NCI-H526 (cell line): ENCODE measurements around the gene C6orf136.
"Not testable (repeated sequence)": the region's sequence is repeated elsewhere in the genome, so short reads cannot be mapped to it uniquely, and the experiment has no call there.

Source experiments
- DNase-seq, 2 experiments: peaks; one replicate each; lab custom pipeline; 2025; lab: John Stamatoyannopoulos, UW

C6orf136 gene

GRCh38 chr6:30657922-30658321 is 11.0 kb downstream of the C6orf136 start:
- not testable (repeated sequence) for DNase-seq

DNA sequence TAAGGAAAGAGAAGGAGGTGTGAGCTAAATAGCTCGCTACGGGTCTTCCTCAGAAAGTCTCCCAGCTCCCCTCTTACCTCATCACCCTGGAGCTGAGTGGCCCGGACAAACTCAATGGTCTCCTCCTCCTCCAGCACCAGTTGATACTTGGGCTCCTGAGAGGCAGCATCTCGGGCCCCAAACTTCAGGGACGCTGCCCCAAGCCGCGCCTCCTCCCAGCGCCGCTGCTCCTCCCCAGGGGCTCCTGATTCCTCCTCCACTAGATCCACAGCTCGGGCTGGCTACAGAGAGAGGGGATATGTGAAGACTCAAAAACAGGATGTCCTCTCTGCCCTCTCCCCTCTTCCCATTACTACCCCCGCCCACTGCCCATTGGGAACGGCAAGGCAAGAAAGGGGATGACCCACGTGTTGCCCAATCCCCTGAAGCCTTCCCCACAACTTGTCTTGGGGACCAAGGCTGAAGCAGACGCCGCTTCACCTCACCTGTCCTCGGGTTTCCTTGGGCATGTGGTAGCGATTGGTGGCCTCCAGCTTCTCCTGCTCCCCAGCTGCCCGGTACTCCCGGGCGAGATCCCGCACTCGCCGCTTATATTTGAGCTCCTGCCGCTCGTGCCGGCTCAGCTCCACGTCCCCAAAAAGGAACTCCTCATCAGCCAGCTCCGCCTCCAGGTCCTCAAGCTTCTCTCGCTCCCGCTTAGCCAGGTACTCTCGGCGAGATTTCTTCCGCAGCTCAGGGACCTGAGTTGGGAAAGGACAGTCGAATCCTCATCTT is 18.2 kb downstream of the C6orf136 start:
- no peak for DNase-seq

DNA sequence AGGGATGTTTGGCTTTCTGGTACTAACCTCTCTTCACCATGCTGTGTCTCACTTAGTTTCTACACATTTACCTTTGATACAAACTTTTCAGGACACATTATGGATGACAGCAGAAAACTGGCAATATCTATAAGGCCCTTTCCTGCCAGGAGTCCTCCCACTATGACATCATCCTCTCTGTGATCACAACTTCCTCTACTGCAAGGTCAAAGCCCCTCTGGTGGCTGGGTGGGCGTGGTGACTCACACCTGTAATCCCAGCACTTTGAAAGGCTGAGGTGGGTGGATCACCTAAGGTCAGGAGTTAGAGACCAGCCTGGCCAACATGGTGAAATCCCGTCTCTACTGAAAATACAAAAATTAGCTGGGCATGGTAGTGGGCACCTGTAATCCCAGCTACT is 19.4 kb downstream of the C6orf136 start:
- DNase-seq = not testable (repeated sequence)

DNA sequence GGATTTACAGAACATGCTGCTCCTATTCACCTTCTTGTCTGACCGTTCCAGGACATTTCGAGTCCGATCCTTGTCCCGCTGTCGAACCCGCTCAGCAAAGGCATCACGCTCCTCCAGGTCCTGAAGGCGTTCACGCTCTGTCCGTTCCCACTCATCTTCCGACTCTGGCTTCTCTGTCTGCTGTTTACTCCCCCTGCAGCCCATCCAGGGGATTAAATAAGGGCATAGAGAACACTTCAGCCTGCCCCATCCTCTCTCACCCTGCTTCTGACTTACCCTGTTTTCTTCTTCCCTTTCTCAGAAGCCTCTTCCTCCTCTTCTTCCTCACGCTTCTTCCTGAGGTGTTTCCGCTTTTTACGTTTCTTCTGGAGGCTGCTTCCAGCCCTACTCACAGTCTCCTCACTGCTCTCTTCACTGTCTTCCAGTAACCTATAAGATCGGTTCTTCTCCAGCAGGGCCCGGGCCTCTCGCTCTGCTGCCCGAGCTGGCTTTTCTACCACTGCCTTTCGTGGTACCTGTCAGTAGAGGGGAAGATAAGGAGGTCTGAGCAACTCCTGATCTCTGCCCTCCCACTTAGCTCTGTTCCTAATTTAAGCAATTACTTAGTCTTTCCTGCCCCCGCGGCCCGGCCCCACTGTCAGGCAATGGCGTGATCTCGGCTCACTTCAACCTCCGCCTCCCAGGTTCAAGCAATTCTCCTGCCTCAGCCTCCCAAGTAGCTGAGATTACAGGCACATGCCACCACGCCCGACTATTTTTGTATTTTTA is 24.0 kb downstream of the C6orf136 start:
- DNase-seq = no peak

DNA sequence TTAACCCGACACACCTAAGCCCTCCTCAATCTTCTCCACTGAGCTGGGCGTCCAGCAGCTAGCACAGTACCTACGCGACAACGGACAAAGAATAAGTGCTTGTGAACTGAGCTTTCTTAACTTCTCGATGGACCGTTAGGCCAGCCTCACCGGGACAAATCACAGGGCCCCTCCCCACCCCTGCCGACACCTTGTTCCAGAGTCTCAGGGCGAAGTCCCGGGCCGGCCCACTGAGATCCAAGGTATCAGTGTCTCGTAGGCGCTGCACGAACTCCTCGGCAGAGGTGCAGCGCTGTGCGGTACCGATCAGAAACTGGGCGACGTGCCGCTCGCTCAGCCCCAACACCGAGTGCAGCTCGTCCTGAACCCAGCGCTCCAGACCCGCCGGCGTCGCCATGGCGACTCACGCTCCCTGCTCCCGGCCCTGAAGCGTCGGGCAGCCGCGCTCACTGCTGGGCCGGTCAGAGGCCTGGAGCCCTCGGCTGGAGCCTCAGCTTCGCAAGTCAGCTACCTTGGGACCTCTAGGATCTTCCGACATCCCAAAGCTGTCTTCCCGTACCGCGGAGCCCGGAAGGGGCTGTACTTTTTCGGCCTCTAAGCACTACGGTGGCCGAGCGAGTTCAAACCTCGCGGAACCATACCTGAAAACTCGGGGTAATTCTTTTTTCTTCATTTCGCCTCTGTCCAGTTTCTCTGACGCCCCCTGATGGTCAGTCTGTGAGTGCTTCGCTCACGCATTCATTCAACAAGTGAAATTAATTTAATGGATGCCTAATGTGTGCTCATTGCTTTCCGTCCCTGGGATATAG is 25.7 kb downstream of the C6orf136 start, which contains the start of gene DHX16:
DHX16 (minus strand) TSS at position 562 of the 809 bp plus-strand sequence; CDS start at position 397, 165 bp downstream.
- peak; percentile 94 to 97 for DNase-seq

GRCh38 chr6:30676660-30677285 is 29.8 kb downstream of the C6orf136 start:
- no peak for DNase-seq

DNA sequence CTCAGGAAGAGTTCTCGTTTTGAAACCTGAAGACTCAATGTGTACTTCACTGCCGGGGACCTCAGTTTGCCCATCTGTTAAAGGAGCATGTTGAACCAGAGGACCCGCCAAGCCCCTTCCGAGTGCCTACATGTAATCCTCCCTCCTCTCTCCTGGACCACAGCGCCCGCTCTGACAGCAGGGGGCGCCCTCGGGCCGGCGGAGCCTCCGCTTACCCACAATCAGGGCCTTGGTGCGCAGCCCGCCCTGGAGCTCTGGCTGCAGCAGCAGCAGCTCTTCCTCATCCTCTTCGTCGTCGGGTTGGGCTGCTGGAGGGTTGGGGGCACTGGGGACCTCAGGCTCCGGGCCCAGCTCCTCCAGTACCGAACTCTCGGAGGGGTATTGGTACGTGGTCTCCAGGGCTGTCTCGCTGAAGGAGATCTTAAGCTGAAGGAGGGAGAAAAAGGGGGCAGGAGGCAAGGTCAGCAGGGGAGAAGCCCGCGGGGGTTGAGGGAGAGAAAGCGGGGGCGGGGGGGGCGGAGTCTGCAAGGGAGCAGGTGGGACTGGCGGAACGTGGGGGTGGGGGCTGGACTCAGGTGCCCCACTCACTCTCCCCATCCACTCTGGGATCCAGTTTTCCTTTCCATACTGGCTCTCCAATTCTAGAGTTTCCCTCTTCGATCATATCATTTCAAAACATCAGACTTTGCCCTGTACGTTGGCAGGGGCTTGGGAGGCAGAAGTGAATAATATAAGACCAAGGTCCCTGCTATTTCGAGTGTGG is 32.2 kb downstream of the C6orf136 start:
- DNase-seq = peak; percentile 42 to 86

DNA sequence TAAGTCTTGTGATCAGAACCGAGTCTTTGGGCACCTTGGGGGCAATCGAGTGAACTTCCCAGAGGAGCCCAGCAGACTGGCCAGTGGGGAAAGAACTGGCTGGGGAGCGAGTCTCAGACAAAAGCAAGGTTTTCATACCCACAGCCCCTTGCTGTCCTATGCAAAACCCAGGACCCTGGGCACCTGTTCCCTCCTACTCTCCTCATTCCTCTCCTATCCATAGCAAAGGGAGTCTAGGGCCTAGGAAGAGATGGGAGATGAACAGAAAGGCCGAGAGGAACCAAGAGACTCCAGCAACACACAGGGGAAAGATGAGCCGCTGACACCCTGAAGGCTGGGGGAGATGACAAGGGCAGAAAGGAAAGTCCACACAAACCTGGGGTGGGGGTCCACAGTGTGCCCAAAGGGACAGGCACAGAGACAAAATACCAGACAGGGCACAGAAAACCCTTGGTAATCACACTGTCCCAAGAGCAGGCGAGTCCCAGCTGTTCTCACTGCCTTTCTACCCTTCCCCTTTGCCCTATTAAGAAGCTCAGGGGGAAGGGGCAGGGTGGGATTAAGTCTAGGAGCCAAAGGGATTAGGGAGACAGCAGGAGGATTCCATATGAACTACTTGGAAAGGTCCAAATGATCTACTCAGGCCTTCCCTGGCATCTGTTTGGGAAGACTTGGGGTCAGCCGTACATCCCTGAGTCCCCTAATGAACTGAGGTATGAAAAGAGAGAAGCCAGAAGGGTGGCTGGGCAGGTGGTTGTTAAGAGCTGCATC is 33.0 kb downstream of the C6orf136 start:
- no peak for DNase-seq

GRCh38 chr6:30681766-30682142 is 34.8 kb downstream of the C6orf136 start:
- DNase-seq = no peak

DNA sequence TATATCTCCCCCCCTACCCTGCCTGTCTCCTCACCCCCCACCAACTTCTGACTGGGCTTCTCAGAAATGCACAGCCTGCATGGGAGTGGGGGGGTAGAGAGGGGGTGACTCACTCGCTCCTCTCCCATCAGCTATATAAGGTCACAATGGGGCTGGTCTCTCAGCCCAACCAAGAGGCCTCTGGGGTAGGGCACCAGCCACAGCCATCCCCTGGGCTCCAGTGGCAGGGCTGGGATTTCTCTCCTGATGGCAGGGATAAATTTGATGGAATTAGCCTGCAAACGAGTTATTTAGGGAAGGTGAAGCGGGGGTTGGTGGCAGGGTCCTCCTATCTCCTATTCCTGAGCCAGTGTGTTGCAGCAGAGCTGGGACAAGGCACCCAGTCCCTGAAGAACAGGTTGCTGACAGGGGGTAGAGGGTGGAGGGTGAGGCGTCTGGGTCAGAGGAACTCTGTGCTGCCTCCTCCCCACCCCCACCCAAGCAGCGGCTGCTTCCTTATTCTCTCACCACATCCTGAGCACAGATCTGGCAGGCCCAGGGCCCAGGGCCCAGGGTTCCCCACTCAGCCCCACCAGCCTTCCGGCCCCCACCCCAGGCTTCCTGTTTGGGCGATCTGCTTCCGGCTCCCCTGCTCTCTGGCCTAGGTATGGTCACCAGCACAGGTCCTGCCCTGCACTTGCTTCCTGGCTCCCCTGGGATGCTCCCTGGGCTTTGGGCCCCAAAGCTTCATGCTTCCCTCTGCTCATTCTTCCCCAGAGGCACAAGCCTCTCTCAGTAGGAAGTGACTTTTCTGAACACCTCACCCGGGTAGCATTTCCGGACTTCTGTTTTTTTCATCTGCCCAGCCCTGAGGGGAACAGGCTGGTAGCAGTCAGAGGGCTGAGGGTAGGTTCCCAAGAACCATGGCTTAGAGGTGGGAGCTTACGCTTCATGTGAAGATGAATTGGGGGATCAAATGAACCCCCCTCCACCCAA is 35.5 kb downstream of the C6orf136 start:
- DNase-seq = no peak

GRCh38 chr6:30683183-30683979 is 36.4 kb downstream of the C6orf136 start:
- DNase-seq = no peak

DNA sequence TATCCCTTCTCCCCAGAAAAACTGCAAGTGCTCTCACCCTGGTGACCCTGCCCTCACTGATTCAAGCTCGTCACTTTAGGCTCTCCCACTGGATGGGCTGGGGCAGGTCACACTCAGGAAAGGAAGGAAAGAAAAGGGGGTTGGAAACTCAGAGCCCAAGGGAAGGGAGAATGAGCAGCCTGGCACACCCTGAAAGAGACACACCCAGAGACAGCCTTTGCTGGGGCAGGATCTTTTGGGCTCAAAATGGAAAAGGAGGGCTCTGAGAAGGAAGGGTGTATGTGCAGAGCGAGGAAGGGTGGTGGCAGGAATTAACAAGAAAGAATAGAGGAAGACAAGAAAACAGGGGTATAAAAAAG is 37.0 kb downstream of the C6orf136 start:
- DNase-seq = no peak

DNA sequence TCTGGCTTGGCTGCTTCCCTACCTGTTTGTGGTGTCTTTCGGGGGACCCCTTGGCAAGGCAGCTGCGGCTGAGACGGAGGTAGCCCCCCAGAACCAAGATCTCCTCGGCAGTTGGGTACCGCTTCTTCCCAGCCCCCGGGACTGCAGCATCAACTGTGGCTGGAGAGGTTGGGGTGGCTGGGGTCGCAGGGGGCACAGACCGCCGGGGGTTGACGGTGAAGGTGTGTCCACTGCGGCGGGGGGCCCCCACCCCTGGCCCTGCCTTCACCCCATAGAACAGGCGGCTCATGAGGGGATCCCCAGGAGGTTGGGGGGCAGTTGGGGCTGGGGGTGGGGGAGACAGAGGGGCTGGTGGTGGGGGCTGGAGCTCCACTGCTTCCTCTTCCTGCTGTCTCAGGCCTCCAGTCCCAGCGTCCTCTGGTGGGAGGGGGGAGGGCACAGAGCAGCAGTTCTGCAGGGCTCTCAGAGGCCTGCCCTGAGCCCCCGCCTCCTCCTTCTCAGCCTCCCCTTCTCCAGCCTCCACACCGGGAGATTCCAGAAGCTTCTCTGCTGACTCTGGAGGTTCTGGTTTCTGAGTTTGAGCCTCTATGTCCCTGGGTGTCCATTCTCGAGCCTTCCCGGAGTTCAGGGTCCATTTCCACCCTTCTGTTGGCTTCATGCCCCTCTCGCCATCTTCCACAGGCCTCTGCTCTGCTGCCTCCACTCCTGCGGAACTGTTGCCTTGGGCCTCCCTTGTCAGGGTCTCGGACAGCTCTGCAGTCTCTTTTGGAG is 37.6 kb downstream of the C6orf136 start:
- DNase-seq = no peak

DNA sequence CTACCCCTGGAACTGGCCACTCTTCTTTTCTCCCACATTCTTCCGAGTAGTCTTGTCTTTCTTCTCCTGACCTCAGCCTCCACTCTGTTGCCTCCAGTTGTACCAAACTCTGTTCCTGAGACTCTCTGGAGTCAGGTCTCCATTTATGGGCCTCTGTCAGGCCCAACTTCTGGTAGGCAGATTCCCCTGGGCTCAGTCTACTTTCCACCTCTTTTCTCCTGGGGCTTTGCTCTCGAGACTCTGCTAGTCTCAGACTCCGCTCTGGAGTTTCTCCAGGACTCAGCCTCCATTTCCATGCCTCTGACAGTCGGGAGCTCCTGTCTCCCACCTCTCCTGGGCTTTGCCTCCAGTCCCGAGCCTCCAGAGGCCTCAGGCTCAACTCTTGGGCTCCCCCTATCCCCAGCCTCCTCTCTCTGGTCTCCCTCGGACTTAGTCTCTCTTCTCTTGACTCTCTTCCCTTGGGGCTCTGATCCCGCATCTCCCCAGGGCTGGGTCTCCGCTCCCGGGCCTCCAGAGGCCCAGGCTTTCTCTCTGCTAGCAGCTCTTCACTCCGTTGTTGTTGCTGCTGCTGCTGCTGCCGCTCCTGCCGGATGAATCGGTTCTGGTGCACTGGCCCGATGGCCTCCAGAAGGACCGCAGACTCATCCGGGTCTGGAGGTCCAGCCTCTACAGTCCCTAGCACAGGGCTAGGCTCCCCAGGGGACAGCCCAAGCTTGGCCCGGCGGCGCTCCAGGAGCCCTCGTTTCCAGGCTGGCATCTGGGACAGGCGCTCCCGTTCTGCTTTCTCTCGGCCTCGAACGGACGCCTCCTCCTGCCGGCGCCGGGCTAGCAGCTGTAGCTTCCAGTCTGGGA is 38.5 kb downstream of the C6orf136 start:
- no peak for DNase-seq

DNA sequence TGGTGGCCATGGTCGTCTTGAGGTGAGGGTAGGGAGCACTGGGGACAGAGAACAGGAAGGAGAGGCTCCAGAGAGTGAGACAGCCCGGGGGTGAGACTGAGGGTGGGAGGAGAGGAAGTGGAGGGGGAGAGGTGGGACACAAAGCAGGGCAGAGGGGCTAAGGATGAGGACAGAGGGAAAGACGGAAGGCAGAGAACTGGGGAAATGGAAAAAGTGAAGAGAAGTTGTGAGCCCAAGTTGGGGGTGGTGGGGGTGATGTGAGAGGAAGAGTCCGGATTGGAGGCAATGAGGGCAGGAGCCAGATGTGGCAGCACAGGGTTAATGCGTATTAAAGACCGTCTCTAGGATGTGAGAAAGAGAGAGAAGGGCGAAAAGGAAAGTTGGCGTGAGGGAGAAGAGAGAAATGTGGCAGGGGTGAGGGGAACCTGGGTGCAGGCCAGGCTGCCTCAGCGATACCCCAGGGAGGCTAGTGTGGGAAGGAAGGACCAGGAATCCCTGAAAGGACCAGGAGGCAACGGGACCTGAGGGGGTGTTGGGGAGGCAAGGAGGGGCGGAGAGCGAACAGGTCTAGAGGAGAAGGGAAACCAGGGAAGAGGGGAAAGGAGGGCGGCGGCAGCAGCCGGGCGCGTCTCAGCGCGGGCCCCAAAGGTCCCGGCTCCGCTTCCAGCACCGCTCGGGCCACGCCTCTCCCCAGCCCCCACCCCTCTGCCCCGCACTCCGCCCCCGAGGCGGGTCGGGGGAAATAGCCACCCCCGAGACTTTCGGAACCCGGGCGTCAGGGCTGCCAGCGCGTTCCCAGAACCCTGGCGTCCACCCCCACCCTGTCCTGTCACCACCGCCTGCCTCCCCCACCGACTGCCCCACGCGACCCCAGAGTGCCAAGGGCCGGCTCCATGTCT is 39.3 kb downstream of the C6orf136 start, which contains the start of gene PPP1R18:
PPP1R18 (minus strand) TSS at position 637 of the 899 bp plus-strand sequence; CDS start at position 10, 627 bp downstream.
- peak in 1 of 2 experiments; percentile 77 for DNase-seq
